ENCODE measurements around the gene RNF181.
A peak's percentile ranks its signal among the peaks of the same experiment; 100 is the strongest.
"Not testable (repeated sequence)": the region's sequence is repeated elsewhere in the genome, so short reads cannot be mapped to it uniquely, and the experiment has no call there.

RNF181 gene

GRCh38 chr2:85596486-85597143, 1.1 kb downstream of the RNF181 start:
- DNase-seq, result no peak

DNA sequence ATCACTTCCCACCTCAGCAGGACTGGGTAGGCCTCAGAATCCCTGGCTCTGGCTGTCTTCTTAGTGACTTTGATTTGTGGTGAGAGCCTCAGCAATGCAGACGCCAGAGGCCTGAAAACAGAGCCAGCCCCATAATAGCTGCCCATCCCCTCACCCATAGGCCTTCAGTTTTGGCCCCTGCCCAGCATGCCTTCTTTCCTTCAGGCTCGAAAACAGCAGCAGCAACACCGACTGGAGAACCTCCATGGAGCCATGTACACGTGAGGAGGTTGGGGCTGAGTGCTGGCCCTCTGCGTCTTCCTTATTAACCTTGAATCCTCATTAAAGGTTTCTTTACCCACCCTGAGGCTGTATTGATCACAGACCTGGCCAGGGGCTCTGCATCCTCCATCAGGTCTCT, 1.7 kb downstream of the RNF181 start:
- DNase-seq, result no peak

DNA sequence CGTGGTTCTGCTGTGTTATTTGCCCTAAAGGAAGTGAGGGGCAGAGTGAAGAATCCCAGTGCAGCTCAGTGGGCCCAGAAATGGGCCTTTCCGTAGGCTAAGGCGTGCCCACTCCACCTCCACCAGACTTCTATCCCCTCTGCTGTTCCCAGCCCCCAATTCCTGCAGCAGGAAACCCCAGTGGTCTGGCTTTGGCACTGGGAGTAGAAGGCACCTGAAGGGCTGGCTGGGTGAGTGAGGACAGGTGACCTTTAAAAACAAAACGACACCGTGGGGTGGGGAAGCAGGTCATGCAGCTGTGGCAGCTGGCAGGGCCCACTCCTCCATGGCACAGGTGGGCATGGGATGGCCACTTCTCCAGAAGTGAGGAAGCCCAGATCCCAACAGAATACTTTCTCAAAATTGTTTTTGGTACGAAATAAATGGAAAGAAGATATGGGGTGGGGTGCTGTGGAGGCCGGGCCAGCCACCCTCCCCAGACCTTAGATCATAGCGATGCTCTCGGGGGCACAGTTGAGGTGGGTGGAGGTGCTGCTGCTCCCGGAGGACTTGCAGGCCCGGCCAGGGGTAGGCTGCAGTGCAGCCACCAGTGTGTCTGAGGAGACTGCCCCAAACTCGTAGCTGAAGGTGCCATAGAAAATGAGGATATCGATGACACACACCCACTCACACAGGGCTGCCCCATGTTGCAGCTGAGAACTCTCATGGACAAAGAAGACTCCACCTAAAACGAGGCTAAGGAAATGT, 3.2 kb downstream of the RNF181 start:
- no peak for DNase-seq

DNA sequence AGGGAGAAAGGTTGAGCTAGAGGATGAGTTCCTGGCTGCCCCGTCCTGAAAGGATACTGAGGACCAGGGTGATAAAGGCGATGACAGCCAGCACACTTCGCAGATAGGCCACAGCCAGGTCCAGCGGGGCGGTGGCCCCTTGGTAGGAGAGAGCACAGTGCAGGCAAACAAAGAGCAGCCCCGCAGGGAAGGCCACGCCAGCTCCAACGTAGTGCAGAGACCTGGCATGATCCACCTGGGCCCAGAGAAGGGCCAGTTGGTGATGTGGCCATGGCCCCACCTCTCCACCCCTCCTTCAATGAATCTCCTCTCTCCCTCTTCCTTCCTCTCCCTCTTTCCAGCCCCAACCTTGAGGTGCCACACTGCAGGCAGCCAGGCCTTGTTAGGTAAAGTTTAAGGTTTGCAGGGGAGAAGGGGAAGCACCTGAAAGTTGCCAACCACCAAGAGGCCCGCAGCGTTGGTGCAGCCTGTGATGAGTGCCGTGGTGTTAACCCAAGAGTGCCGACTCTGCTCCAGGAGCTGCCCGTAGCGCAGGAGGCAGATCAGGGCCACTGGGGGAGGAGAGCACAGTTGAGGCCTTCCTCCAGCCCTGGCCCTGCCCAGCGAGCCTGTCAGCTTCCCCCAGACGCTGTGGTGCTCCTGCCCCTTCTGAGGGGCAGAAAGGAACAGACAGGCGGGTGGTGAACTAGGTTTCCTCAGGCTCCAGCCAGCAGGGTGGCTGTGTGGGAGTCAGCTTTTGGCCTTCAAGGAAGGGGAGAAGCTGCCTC, 4.1 kb downstream of the RNF181 start:
- DNase-seq, result no peak

GRCh38 chr2:85600235-85600575, 4.7 kb downstream of the RNF181 start:
- DNase-seq, result no peak

DNA sequence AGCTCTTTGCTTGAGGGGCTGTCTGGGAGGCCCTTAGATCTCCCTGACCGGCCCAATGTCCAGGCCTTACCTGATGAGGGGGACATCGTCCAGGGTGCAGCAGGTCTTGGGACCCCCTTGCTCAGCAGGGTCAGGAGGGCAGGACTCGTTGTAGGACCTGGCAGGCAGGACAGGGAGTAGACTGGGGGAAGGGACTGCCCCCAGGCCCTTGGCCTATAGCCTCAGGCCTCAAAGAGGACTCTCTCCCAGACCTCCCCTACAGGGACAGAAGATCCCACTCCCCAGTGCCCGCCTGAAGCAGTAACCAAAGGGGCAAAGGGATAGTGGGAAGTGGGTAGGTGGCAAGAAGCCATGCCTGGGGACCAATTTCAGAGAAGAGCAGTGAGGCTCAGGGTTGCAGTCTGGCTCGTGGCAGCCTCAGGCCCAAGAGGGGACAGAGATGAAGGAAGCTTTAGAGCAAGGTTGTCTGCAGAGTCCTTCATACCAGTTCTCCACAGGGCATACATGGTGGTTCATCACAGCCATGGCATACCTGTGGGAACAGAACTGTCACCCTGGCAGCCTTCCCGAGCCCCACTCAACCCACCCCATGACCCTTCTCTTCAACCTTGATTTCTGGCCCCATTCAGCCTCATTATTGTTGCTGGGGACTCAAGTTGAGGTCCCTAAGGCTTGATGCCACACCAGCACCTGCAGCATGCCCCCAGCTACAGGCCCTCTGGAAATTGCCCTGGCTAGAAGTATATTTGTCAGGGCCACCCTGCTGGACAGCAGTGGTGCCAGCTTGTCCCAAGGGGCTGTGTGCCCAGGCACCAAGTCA, 5.6 kb downstream of the RNF181 start:
- DNase-seq, result no peak

- DNase-seq, result peak; percentile 51
Measured at GRCh38 chr2:85601771-85602475, 6.4 kb downstream of the RNF181 start.

DNA sequence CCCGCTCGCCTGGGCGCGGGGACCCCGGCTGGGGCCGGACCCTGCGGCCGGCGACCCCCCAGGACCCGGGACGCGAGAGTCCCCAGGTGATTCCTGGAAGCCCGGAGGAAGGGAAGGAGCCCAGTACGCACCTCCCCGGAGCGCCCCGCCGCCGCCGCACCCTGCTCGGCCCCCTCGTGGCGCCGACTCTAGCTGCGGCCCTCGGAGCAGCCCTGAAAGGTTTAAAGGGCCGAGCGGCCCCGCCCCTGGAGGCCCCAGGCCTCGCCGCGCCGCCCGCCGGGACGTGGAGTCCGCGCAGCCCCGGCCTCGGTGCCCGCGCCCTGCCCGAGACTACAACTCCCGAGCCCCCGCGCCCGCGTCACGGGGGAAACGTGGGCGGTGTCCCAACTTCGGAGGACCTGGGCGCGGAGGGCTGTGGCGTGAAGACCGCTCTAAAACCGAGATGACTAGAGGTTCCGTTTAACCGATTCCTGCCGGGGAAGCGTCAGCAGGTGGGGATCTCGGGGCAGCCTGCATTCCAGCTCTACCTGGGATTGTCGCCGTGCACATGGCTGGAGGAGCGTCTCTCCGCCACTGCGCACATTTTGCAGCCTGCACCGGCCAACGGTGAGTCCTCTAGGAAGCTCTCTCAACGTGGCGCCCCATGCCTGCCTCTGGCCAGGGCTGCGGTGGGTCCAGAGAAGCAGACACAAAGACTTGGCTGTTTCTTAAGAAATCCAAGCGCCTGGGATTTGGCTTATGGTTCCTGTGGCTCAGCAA, 7.1 kb downstream of the RNF181 start, which contains the start of gene TMEM150A:
TMEM150A (minus strand) TSS at position 223 of the 759 bp plus-strand sequence. CDS start 750 bp downstream, outside the sequence.
- peak; percentile 88 for DNase-seq

DNA sequence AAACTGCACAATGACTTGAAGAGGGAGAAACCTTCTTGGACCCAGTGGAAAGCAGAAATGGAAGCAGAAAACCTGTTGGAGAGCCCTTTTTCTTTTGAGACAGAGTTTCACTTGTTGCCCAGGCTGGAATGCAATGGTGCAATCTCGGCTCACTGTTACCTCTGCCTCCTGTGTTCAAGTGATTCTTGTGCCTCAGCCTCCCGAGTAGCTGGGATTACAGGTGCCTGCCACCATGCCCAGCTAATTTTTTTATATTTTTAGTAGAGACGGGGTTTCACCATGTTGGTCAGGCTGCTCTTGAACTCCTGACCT, 8.5 kb downstream of the RNF181 start:
- not testable (repeated sequence) for DNase-seq

DNA sequence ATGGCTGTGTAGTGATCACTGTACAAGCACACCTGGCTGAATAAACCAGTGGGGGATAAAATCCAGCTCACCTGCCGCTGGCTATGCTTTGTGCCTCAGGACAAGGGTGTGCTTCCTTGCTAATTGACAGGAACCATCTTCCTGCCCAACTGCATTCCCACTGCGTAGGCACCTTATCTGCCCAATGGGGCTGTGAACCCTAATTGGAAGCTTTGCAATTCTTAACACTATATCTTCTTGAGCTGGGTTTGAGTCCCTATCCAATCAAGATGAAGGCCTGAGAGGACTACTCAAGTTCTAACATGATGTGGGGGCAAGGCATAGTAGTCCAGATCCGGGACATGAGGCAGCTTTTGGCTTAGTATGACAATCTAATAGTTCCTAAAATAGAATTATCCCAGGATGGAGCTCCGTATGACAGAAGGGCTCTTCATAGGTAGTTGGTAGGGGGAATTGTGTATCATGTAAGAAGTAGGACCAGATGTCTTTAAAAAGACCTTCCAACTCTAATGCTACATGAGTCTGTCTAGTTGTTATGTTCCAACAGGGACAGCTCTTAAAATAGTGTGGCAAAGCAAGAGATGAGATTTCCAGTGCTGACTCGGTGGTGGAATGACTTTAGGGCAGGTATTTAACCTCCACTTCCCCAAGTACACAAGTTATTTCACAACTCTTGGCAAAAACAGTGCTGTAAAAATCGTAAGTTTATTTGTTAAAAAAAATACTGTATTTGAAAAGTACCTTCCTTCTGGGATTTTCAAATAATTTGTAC, 9.2 kb downstream of the RNF181 start:
- DNase-seq, result no peak

GRCh38 chr2:85605406-85606115, 10.0 kb downstream of the RNF181 start:
- peak; percentile 84 for DNase-seq

GRCh38 chr2:85606116-85606455, 10.5 kb downstream of the RNF181 start:
- DNase-seq, result no peak

DNA sequence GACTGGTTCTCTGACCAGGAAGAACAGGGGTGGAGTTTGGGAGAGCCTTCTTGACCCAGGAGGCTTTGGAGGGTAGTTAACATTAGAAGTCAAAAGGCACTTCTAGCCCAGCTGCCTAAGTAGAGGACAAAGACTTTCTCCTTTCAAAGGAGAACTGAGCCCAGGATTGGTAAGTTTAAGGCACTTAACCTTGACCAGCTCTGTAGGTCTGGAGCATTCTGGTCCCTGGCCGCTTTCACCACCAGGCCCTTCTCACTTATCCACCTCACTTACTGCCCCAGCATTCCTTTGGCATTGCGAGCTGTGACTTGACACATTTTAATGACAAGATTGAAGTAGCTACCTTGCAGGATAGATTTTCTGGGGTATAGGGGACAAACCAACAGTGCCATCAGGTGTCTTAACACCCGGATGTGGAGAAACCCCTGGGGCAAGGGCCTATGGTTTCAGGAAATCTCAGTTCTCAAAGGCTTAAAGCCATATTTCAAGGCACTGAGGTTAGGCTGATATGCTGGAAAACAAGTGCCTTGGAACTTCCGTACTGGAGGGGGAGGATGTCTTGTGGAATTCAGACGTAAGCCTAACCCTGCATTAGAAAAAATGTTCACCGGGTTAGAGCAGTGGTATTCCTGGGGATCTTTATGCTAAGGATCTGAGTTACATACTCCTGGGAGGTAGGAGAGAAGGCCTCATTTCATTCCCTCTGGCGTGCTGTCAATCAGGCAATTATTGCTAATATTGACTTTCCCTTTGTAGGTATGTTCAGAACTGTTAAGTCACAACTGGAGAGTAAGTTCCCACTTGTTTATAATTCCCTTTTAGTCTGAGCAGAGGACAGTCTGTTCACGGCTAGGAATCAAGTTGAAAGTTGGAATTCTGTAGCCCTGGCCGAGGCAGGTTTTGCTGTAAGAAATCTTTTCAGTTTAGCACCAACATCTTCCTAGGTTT, 12.0 kb downstream of the RNF181 start:
- DNase-seq, result no peak

DNA sequence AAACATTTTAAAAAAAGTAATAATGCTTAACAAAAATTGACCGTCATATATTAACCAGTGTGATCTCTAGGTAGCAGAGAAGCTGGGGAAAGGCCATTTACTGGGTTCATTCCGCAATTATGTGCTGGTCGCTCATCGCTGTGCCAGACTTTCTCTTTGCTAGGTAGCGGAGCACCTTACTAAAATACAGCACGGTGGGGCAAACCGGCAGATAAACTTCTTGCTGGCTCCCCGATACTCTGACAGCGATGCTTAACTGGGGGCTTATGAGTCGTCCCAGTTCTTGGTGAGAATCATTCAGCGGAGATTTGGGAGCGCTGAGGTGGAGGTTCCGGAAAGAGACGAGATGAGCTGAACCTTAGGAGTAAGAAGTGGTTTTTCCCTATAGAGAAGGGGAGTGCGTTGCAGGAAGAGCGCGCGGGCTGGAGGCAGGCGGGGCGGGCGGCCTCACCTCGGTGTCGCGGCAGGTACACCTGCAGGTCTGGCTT, 15.7 kb downstream of the RNF181 start:
- peak; percentile 23 for DNase-seq

GRCh38 chr2:85611705-85612587, 16.4 kb downstream of the RNF181 start, which contains the start of gene C2orf68:
TSS of gene C2orf68 (minus strand) at chr2:85612066. CDS start at chr2:85611984, 82 bp downstream.
- DNase-seq, result peak; percentile 88

- no peak for DNase-seq
Measured at GRCh38 chr2:85613717-85614515, 18.4 kb downstream of the RNF181 start.

DNA sequence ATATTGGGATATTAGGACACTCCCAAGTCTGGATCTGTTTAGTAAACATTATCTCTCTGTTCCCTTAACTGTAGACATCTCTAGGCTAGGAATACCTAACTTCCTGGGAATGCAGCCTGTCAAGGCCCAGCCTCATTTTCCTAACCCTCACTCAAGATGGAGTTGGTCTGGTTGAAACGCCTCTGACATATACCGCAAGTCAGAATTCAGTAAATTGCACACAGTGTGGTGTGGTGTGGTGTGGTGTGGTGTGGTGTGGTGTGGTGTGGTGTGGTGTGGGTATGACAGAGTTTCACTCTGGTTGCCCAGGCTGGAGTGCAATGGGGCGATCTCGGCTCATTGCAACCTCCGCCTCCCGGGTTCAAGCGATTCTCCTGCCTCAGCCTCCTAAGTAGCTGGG, 19.2 kb downstream of the RNF181 start:
- DNase-seq, result not testable (repeated sequence)
